Measurements from ENCODE around the gene OR6Y1.

Gene OR6Y1

DNA sequence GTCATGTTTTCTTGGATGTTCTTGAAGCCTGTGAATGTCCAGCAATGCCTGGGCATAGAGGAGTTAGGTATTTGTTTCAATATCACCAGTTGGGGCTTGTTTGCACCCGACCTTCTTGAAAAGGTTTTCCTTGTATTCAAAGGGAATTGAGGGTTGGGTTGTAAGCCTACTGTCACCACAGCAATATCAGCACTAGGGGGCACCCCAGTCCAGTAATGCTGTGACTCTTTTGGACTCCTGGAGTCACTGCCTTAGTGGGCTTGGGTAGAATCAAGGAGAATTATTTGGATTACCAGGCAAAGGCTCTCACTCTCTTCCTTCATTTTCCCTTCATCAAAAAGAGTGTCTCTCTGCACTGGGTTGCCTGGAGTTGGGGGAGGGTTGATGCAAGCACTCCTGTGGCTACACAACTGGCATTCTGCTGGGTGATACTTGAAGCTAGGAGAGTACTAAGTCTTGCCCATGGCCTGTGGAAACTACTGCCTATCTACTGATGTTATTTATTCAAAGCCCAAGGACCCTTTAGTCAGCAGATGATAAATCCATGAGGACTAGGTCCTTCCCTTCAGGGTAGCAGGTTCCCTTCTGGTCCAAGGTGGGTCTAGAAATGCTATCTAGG is 47.7 kb downstream of the OR6Y1 start:
- peak; percentile 16 for DNase-seq (ENCODE audit: low spot score)

GRCh38 chr1:158496374-158496773 is 57.8 kb downstream of the OR6Y1 start:
- DNase-seq (ENCODE audit: low spot score) = no peak

- no peak for DNase-seq (ENCODE audit: low spot score)
These were observed 59.4 kb downstream of the OR6Y1 start for GRCh38 chr1:158494796-158495195.
